Measurements from ENCODE around the gene PPP1R14D.

The PPP1R14D gene

DNA sequence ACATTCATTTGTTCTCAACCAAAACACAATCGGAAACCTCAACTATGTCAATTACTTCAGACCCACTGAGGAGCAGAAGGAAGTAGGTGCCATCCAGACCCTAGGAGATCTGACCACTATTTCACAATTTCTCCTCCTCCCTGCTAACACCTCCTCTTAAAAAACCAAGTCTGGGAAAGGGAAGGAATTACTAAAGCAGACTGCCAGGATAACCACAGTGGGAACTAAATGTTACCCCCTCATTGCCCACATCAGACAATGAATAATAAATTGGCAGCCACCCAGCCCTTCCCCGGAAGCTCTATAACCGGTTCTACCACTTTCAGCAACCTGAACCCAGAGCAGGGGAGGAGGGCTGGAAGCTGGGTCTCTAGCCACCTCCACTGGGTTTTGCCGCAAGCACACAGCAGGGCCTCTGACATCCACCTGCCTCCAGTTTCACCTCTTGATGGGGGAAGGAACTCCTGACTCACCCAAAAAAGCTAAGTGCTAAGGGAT lies 41.1 kb downstream of the PPP1R14D start:
- H3K9me2 ChIP-seq (replicated peaks; ENCODE audit: control insufficient read depth, low read length), result no peaks in the 10 kb centered on the region

DNA sequence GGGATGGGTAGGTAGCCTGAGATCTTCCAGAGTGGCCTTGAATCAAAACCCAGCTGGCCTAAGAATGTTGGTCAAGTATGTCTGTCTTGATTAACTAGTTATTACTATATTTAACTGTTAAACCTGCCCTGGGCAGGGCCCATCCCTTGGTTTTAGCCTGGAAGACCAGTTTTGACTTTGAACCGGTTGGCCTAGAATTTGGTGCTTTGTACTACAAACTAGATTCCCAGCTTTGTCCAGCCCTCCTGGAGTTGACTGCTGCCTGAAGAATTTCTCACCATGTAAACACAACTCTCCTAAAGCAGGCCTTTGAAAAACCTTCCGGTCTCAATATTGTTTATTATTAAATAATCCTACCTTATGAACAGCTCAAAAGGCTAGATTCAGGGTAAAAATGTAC lies 42.7 kb downstream of the PPP1R14D start:
- no peaks in the 10 kb centered on the region for H3K27me3 ChIP-seq (ENCODE audit: control insufficient read depth, low read length)
- no peak overlapping the region for H3K4me2 ChIP-seq (ENCODE audit: low read length)
- no peaks in the 10 kb centered on the region for H3K36me3 ChIP-seq (ENCODE audit: control insufficient read depth, low read length)
- peaks cover 15% of the 10 kb centered on the region for H3K79me2 ChIP-seq (ENCODE audit: control insufficient read depth, low read length)
- no peak overlapping the region for H3K4me3 ChIP-seq (ENCODE audit: low read length)
- no peaks in the 10 kb centered on the region for H3F3A ChIP-seq (ENCODE audit: control insufficient read depth, insufficient read depth)
- peaks cover 7% of the 10 kb centered on the region for H3K4me1 ChIP-seq (ENCODE audit: control insufficient read depth, low read length)
- no peak for TF ChIP-seq EZH2phosphoT487 (IDR thresholded peaks at IDR 0.05; ENCODE audit: borderline replicate concordance, low read length)
- TF ChIP-seq, protein P1, sequence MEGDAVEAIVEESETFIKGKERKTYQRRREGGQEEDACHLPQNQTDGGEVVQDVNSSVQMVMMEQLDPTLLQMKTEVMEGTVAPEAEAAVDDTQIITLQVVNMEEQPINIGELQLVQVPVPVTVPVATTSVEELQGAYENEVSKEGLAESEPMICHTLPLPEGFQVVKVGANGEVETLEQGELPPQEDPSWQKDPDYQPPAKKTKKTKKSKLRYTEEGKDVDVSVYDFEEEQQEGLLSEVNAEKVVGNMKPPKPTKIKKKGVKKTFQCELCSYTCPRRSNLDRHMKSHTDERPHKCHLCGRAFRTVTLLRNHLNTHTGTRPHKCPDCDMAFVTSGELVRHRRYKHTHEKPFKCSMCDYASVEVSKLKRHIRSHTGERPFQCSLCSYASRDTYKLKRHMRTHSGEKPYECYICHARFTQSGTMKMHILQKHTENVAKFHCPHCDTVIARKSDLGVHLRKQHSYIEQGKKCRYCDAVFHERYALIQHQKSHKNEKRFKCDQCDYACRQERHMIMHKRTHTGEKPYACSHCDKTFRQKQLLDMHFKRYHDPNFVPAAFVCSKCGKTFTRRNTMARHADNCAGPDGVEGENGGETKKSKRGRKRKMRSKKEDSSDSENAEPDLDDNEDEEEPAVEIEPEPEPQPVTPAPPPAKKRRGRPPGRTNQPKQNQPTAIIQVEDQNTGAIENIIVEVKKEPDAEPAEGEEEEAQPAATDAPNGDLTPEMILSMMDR (IDR thresholded peaks at IDR 0.05; ENCODE audit: low read depth, low read length, poor library complexity, severe bottlenecking), result no peak
- no peaks in the 10 kb centered on the region for H3K9me2 ChIP-seq (replicated peaks; ENCODE audit: control insufficient read depth, low read length)
- no peaks in the 10 kb centered on the region for H4K20me1 ChIP-seq (ENCODE audit: control insufficient read depth, insufficient read depth, low read depth, low read length)
- H3K9me3 ChIP-seq (ENCODE audit: control insufficient read depth, insufficient read depth, low read length), result no peaks in the 10 kb centered on the region
- no peak overlapping the region for H3K27ac ChIP-seq (ENCODE audit: low read depth, low read length)

More for the DNA sequence above, 41.1 kb downstream of the PPP1R14D start:
- Histone ChIP-seq H3K27ac (ENCODE audit: low read depth, low read length) (no peak overlapping the region), H3K4me3 (ENCODE audit: low read length) (no peak overlapping the region), H4K20me1 (ENCODE audit: control insufficient read depth, insufficient read depth, low read depth, low read length) (no peaks in the 10 kb centered on the region), H3K4me2 (ENCODE audit: low read length) (no peak overlapping the region), H3K36me3 (ENCODE audit: control insufficient read depth, low read length) (no peaks in the 10 kb centered on the region), H3K27me3 (ENCODE audit: control insufficient read depth, low read length) (no peaks in the 10 kb centered on the region), H3K4me1 (ENCODE audit: control insufficient read depth, low read length) (peaks cover 5% of the 10 kb centered on the region), H3K9me3 (ENCODE audit: control insufficient read depth, insufficient read depth, low read length) (no peaks in the 10 kb centered on the region), H3K79me2 (ENCODE audit: control insufficient read depth, low read length) (peaks cover 13% of the 10 kb centered on the region), H3F3A (ENCODE audit: control insufficient read depth, insufficient read depth) (no peaks in the 10 kb centered on the region)
- TF ChIP-seq EZH2phosphoT487 (IDR thresholded peaks at IDR 0.05; ENCODE audit: borderline replicate concordance, low read length), result no peak
- TF ChIP-seq, protein P1 (IDR thresholded peaks at IDR 0.05; ENCODE audit: low read depth, low read length, poor library complexity, severe bottlenecking), result no peak

DNA sequence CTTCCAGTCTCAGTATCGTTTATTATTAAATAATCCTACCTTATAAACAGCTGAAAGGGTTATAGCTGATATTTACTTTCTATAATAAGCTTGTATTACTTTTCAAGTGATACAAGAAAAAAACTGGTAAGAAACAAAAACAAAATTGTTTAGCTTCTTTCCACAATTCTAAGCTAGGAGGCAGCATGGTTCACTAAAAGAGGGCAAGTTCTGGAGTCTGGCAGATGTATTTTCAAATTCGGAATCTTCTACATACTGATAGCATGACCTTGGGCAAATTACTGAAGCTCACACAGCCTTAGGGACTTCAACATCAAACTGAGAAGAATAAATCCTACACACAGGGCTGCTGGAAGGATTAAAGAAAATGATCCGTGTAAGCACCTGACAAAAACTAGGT lies 43.3 kb downstream of the PPP1R14D start:
- TF ChIP-seq, protein P1 (IDR thresholded peaks at IDR 0.05; ENCODE audit: low read depth, low read length, poor library complexity, severe bottlenecking), result no peak
- TF ChIP-seq EZH2phosphoT487 (IDR thresholded peaks at IDR 0.05; ENCODE audit: borderline replicate concordance, low read length), result no peak
- Histone ChIP-seq H3K9me2 (replicated peaks; ENCODE audit: control insufficient read depth, low read length) (no peaks in the 10 kb centered on the region), H3K4me2 (ENCODE audit: low read length) (no peak overlapping the region), H3K4me1 (ENCODE audit: control insufficient read depth, low read length) (peaks cover 7% of the 10 kb centered on the region), H3K4me3 (ENCODE audit: low read length) (no peak overlapping the region), H3F3A (ENCODE audit: control insufficient read depth, insufficient read depth) (no peaks in the 10 kb centered on the region), H3K79me2 (ENCODE audit: control insufficient read depth, low read length) (peaks cover 15% of the 10 kb centered on the region), H3K36me3 (ENCODE audit: control insufficient read depth, low read length) (no peaks in the 10 kb centered on the region), H3K9me3 (ENCODE audit: control insufficient read depth, insufficient read depth, low read length) (no peaks in the 10 kb centered on the region), H3K27ac (ENCODE audit: low read depth, low read length) (no peak overlapping the region), H4K20me1 (ENCODE audit: control insufficient read depth, insufficient read depth, low read depth, low read length) (no peaks in the 10 kb centered on the region), H3K27me3 (ENCODE audit: control insufficient read depth, low read length) (no peaks in the 10 kb centered on the region)

All from DOHH2 (cell line).